GM12878 (cell line): ENCODE measurements around the gene ARHGAP32.

Experiments used
- CHD2 ChIP-seq: IDR thresholded peaks from 2 replicates; pipeline ENCODE4 v1.6.1; 2011; ENCODE audit warnings: low read depth, low read length, improper control_type of control experiment, borderline replicate concordance
- CREM ChIP-seq: IDR thresholded peaks from 2 replicates; pipeline ENCODE4 v1.6.1; 2014; ENCODE audit warnings: antibody characterized with exemption, low read depth
- CTCF ChIP-seq, 3 experiments: IDR thresholded peaks in 2 of 3; conservative IDR thresholded peaks in 1 of 3; 2 replicates each; pipeline ENCODE4 v1.5.1; 2011; ENCODE audit warnings: low read depth in 3 of 3, low read length in 3 of 3, mild to moderate bottlenecking in 3 of 3, control low read depth in 2 of 3, moderate library complexity in 2 of 3, inconsistent platforms in 1 of 3, mixed read lengths in 1 of 3; ENCODE audit not compliant: control insufficient read depth in 2 of 3, insufficient read depth in 1 of 3; ENCODE audit errors: extremely low read depth in 1 of 3
- EZH2 ChIP-seq: IDR thresholded peaks from 2 replicates; pipeline ENCODE4 v1.6.1; 2012; ENCODE audit warnings: low read depth, mild to moderate bottlenecking, control low read depth, inconsistent platforms, low read length, borderline replicate concordance; ENCODE audit not compliant: control insufficient read depth
- IKZF1 ChIP-seq: fragments of 450-650 bp; conservative IDR thresholded peaks from 2 replicates; pipeline ENCODE4 v1.6.1; 2017; ENCODE audit warnings: antibody characterized with exemption, mild to moderate bottlenecking
- NFYA ChIP-seq: IDR thresholded peaks from 2 replicates; pipeline ENCODE4 v1.6.1; 2011; ENCODE audit warnings: low read depth, mild to moderate bottlenecking, low read length, improper control_type of control experiment, borderline replicate concordance
- NFYB ChIP-seq: IDR thresholded peaks from 2 replicates; pipeline ENCODE4 v1.6.1; 2011; ENCODE audit warnings: low read depth, mild to moderate bottlenecking, low read length, improper control_type of control experiment, moderate library complexity; ENCODE audit not compliant: insufficient read depth
- NRF1 ChIP-seq: conservative IDR thresholded peaks from 2 replicates; pipeline ENCODE4 v1.6.1; 2011; ENCODE audit warnings: mild to moderate bottlenecking, low read depth, low read length, improper control_type of control experiment
- RAD21 ChIP-seq: IDR thresholded peaks from 2 replicates; pipeline ENCODE4 v1.6.1; 2011; ENCODE audit warnings: mild to moderate bottlenecking, low read depth, low read length, moderate library complexity; ENCODE audit not compliant: insufficient read depth
- RFX5 ChIP-seq: IDR thresholded peaks from 2 replicates; pipeline ENCODE4 v1.6.1; 2011; ENCODE audit warnings: low read depth, low read length, improper control_type of control experiment
- SMAD1 ChIP-seq: fragments of 450-650 bp; IDR thresholded peaks from 2 replicates; pipeline ENCODE4 v1.6.1; 2018; ENCODE audit warnings: mild to moderate bottlenecking, low read depth; ENCODE audit not compliant: partially characterized antibody
- SRF ChIP-seq, 2 experiments: IDR thresholded peaks; 2 replicates each; pipeline ENCODE4 v1.6.1; 2011; ENCODE audit warnings: low read depth in 2 of 2, low read length in 2 of 2, mild to moderate bottlenecking in 1 of 2, moderate library complexity in 1 of 2
- YY1 ChIP-seq: IDR thresholded peaks from 2 replicates; pipeline ENCODE4 v1.6.1; 2011; ENCODE audit warnings: low read depth, mild to moderate bottlenecking, low read length
- ZNF592 ChIP-seq: fragments of 450-650 bp; IDR thresholded peaks from 2 replicates; pipeline ENCODE4 v1.6.1; 2017; ENCODE audit warnings: mild to moderate bottlenecking, moderate library complexity

- no peak for TF ChIP-seq SRF (IDR thresholded peaks at IDR 0.05; ENCODE audit: low read depth in 2 of 2, low read length in 2 of 2)
- no peak for TF ChIP-seq EZH2
- no peak for TF ChIP-seq RFX5
- TF ChIP-seq CREM, result no peak
- TF ChIP-seq CTCF (IDR thresholded peaks at IDR 0.05 in 2 of 3, conservative IDR thresholded peaks at IDR 0.05 in 1 of 3; ENCODE audit: control insufficient read depth in 2 of 3, extremely low read depth in 1 of 3, insufficient read depth in 1 of 3, low read depth in 3 of 3, low read length in 3 of 3), result no peak
- TF ChIP-seq NFYA, result no peak
- no peak for TF ChIP-seq NFYB
- no peak for TF ChIP-seq IKZF1
- TF ChIP-seq SMAD1, result no peak
- TF ChIP-seq ZNF592, result no peak
- no peak for TF ChIP-seq CHD2
- no peak for TF ChIP-seq NRF1
- TF ChIP-seq RAD21, result no peak
- no peak for TF ChIP-seq YY1
Measured at GRCh38 chr11:129143335-129143734, 48.8 kb downstream of the ARHGAP32 start.
